Transverse colon (tissue), 4 donors: ENCODE results near the gene SLC25A4. TPM values are rescaled to one million over a fixed set of nuclear protein-coding genes. Genes with fewer than 3 reads are reported as not detected.

Experiments
- total RNA-seq, 4 donors: library from RNA; depleted of rRNA; stranded (reverse); fragments of >200 nt; gene quantifications; one replicate each; pipeline ENCODE4 v1.1.0, GENCODE V29; 2016

Gene SLC25A4
- total RNA-seq, 4 donors from 2014 or later: 20.9 to 57.6 (median 25.8) TPM

Other genes starting within 250 kb of the SLC25A4 start
- gene HELT, start 124.8 kb upstream of the SLC25A4 start, total RNA-seq: not detected
- 10 to 100 TPM in 2 of 4 donors, 1 to 10 TPM in 2; 4.6 to 17.1 (median 9.3) TPM for gene CFAP97, start 60.7 kb downstream of the SLC25A4 start, total RNA-seq
- 10 to 100 TPM; 17.1 to 68.5 (median 19.5) TPM for gene SNX25, start 66.3 kb downstream of the SLC25A4 start, total RNA-seq